CD4-positive, alpha-beta T cell treated with Interleukin-4 for 4 hours (primary cell): Measurements from ENCODE around the gene RASGRF2.

Experiments used
- DNase-seq: peaks from one replicate; pipeline ENCODE4 v3.0.0-alpha.2; 2020

The RASGRF2 gene

GRCh38 chr5:80959768-80960442 lies at the start of gene RASGRF2:
RASGRF2 (plus strand) TSS chr5:80960363; CDS start chr5:80960739, 376 bp downstream.
- DNase-seq = peak; percentile 47

GRCh38 chr5:80912479-80912878 lies 47.7 kb upstream of the RASGRF2 start:
- DNase-seq = no peak

- no peak for DNase-seq
Observed at GRCh38 chr5:80915716-80916115, 44.4 kb upstream of the RASGRF2 start.

GRCh38 chr5:80916676-80917075 lies 43.5 kb upstream of the RASGRF2 start:
- DNase-seq = no peak

- DNase-seq = no peak
Observed at GRCh38 chr5:80917631-80918030, 42.5 kb upstream of the RASGRF2 start.

- DNase-seq = no peak
Observed at GRCh38 chr5:80919678-80920196, 40.4 kb upstream of the RASGRF2 start.

- no peak for DNase-seq
Observed at GRCh38 chr5:80920333-80920732, 39.8 kb upstream of the RASGRF2 start.

GRCh38 chr5:80921026-80921425 lies 39.1 kb upstream of the RASGRF2 start:
- no peak for DNase-seq

GRCh38 chr5:80925931-80926330 lies 34.2 kb upstream of the RASGRF2 start:
- no peak for DNase-seq

- no peak for DNase-seq
Observed at GRCh38 chr5:80926536-80926935, 33.6 kb upstream of the RASGRF2 start.

- no peak for DNase-seq
Observed at GRCh38 chr5:80926979-80927656, 33.0 kb upstream of the RASGRF2 start.

GRCh38 chr5:80928073-80928472 lies 32.1 kb upstream of the RASGRF2 start:
- no peak for DNase-seq

GRCh38 chr5:80930940-80931339 lies 29.2 kb upstream of the RASGRF2 start:
- no peak for DNase-seq

- no peak for DNase-seq
Observed at GRCh38 chr5:80931411-80931810, 28.8 kb upstream of the RASGRF2 start.

GRCh38 chr5:80933036-80933435 lies 27.1 kb upstream of the RASGRF2 start:
- DNase-seq = no peak

- no peak for DNase-seq
Observed at GRCh38 chr5:80934751-80935150, 25.4 kb upstream of the RASGRF2 start.

- DNase-seq = no peak
Observed at GRCh38 chr5:80935811-80936385, 24.3 kb upstream of the RASGRF2 start.

GRCh38 chr5:80936881-80937280 lies 23.3 kb upstream of the RASGRF2 start:
- no peak for DNase-seq

GRCh38 chr5:80937584-80938356 lies 22.4 kb upstream of the RASGRF2 start:
- no peak for DNase-seq

- no peak for DNase-seq
Observed at GRCh38 chr5:80941496-80941895, 18.7 kb upstream of the RASGRF2 start.

GRCh38 chr5:80951366-80951765 lies 8.8 kb upstream of the RASGRF2 start:
- no peak for DNase-seq

GRCh38 chr5:80953587-80953986 lies 6.6 kb upstream of the RASGRF2 start:
- DNase-seq = no peak

GRCh38 chr5:80955082-80955590 lies 5.0 kb upstream of the RASGRF2 start:
- DNase-seq = no peak
